ENCODE data around the gene P2RY10.
"Not testable (repeated sequence)": the region's sequence is repeated elsewhere in the genome, so short reads cannot be mapped to it uniquely, and the experiment has no call there.

The P2RY10 gene, protein sequence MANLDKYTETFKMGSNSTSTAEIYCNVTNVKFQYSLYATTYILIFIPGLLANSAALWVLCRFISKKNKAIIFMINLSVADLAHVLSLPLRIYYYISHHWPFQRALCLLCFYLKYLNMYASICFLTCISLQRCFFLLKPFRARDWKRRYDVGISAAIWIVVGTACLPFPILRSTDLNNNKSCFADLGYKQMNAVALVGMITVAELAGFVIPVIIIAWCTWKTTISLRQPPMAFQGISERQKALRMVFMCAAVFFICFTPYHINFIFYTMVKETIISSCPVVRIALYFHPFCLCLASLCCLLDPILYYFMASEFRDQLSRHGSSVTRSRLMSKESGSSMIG

DNA sequence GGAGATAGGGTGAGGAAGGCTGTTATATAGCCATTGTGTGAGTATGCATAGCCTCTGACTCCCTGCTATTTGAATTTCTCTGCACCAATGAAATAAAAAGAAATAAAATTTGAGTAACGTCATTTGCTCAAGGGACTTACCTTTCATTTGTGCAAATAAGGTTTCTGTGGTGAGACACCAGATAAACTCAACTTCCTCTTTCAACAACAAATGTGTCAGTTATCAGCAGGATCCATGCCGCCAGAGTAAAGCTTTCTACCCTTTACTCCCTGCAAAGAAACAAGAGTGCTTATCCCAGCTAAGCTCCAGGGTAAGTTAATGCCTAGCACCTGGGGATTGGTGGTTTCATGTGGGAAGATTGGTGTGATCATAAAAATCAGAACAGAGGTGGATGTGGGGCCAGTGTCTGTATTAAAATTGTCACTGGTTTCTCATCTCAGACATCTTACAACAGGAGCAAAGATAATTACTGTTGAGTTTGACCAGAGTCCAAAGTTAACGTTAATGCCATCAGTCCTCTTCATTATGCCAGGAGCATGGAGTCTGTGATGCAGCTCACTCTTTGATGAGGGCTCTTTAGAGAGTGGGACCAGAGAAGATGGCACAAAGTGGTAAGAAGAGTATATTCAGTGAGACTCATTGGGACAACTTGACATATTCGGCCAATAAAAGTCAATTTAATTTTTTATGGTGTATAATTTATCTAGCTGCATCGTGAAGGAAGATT is at the start of gene P2RY10:
P2RY10 (plus strand) TSS at position 206 of the 727 bp plus-strand sequence. CDS start 15,130 bp downstream, outside the sequence.
- no peak for DNase-seq

DNA sequence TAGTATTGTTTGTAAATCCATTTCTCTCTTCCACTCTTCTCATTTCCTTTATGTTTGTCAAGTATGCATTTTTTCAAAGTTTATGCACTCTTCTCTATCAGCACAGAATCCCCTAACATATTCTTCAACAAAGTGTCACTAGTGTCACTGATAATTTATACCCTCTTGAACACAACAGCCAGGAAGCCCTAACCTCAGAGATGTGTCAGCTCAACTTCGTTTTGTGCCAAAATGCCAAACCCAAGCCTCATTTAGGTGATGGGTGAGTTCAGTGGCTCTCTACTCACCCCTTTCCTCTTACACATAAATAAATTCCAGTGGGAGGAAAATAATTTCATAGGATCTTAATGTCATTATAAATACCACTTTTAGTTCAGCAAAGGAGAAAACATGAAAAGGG is 22.4 kb upstream of the P2RY10 start:
- DNase-seq, result no peak

DNA sequence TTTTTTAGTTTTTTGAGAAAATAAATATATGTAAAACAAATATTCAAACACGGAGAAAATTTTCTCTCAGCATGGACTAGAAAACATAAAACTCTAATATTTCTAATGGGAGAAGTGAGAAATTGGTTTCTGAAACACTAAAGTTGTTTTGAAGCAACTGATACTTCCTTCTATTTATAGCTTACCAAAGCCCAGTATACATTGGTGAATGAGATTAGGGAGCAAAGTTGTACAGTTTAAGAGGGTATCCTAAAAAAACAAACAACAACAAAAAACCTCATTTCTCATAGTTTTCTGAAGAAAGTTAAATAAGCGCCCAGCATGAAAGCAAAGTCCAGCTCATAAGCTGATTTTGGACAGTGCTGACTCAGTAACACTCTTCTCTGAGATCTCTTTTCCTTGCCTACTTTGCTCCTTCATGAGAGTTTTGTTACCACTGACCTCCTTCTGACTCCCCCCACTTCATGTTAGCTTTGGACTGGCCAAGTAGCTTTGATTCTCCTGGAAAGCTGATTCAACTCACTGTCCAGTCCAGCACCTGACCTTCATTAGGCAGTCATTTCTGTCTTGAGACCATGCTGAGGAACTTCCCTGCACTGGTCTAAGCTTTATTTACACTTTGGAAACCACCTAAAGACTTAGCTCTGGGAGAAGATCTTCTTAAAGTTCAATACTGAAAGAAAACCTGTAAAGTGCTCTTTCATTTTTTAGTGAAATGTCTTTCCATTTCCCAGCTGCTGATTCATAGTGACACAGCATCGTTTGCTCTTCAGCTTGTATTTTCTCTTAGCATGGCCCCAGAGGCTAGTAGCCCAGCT is 21.8 kb upstream of the P2RY10 start:
- DNase-seq, result no peak

DNA sequence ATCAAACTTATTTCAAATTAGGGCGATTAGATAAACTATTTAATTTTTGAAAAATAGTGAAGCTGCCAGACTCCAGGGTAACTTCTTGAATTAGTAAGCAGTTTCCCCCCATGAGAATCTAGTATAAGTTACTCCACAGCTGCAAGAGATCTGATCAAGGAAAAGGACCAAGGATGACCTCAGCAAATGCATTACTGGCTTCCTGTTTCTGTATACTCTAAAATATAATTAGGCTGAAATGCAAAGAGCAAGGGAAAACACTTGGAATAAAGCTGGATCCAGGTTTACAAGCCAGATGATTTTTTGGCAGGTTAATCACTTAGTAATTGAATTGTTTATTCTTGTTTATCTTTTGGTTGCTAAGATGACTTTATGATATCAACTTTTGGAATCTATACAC is 13.4 kb upstream of the P2RY10 start:
- DNase-seq, result no peak

DNA sequence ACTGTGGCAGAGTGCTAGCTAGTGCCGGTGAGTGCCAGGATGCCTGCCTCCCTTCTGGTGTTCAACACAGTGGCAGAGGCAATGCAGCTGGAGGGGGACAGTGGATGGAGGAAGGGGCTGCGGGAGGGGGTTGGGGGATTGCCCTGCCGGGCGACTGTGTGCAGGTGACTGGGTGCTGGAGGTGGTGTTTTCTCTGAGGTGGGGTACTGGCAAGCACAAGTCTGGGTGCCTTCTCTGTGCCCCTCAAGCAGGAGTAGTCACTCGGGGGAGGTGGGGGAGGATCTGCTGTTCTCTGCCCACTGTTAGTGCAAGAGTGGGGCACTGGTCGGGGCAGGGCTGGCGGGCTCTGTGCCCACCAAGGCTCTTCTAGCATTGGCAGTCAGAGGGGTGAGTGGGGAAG is 10.3 kb upstream of the P2RY10 start:
- DNase-seq, result no peak

DNA sequence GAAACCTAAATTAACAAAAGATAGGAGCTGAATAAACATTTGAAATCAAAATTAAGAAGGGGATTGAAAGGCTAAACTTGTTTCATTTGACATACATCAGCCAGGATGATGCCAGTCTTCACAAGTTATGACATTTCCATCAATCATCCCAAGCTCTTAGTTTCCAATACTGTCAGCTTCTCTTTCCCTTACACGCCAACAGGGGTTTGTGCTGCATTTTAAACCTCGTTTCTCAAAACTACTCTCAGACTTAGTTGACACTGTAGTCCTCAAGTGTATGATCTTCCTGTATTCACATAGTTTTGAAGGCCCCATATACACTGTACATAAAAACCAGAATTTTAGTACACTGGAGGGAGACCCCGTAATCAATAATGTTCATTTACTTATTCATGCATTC is 840 bp upstream of the P2RY10 start:
- no peak for DNase-seq

DNA sequence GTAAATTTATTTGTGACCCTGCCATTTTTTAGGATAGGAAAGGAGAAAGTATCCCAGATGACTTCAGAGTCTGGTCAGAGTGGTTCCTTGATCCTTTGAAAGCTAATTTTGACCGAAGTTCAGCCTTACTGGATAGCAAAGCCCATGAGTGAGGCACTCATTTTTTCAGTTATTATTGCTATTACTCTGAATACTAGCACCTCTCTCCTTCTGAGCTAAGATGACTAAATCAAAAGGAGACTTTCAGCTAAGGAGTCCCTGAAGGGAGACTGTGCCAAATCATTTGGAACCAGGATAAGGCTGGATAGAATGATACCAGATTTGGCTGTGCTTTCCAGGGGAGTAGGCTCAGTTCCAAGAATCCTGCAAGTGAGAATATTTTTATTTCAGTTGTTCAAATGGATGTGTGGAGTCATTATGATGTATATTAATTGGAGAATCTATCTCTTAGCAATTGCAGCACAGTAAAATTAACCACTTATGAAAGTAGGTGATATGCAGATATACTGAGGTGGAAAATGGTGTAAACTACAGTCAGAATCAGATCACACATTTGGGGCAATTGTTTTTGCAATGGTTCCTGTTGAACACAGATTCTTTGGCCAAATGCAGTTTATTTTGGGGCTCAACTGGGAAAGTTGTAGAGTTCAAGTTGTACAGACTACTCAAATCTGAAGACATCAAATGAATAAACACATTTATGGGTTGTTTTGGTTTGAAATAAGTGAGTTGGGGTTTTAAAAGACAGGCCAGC is 1.2 kb downstream of the P2RY10 start:
- no peak for DNase-seq

DNA sequence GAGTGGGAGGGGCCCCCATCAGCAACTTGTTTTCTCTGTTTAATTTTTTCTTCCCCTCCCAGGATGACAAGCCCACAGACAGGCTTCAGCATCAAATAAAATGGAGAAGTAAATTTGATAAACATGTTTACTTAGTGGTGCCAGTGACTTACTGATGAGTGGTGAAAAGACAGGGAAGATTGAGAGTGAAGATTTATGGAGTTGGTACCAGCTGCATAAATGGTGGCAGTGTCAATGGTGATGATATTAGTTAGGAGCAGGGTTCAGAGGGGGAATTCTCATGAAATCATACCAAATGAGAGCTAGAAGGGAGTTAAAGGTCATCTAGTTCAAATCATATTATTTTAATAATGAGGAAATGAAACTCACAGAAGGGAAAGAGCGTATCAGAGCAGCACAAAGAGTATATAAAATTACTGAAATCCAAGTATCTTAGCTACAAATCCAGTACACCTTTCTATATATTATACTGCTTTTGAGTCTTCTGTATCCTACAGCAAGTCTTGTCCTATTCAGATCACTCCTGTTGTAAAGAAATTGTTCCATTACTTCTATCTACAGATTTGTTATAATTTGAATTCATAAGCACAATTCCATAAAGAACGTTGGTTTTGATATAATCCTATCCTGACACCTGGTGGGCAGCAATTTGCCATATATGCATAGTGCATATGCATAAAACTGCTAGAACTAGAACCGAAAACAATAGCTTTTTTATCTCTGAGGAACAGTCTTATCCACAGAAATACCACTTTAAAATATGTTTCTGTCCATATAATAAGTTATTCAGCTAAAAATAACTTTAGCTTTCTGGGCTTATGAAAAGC is 5.0 kb downstream of the P2RY10 start:
- DNase-seq, result no peak

DNA sequence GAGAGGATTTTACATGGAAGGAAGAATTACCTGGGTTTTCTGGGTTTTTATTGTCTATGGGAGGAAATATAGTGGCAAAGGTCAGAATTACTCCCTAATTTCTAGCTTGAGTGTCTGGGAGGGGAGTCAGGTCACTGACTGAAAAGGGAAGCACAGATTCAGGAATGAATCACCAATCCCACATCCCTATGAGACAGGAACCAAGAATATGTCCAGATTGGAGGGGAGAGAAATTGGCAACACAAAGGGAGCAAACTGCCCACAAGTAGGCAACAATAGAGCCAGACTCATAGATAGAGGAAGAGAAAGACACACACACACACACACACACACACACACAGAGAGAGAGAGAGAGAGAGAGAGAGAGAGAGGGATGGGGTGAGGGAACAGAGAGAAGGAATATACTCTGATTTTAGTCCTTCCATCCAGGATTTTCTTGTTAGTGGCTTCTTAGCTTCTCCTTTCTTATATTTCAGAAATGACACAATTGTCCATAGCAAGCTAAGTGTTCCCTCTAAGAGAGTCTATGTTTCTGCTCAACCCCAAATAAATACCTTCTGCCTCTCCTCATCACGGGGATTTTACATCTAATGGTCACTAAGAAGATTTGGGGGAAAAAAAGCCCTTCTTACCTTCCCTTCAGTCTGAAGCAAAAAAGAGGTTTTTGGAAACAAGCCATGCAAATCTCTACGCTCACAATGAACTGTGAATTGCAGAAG is 12.0 kb downstream of the P2RY10 start:
- DNase-seq, result no peak

DNA sequence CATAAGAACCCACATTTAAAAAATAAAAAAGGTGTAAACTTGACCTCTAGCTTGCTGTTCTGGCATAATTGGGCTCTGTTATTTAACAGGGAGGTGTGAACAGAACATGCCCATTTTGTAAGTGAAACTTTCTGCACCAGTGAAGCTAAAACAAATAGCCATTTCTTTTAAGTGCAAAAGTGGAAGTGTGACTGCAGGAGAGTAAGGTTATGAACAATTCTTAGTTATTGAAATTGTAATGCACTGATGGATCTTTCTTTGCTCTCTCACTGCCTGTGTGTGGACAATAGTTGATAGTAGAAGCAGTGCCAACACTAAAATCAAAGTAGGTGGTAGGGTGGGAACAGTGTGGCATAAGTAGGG is 12.6 kb downstream of the P2RY10 start:
- DNase-seq, result no peak

DNA sequence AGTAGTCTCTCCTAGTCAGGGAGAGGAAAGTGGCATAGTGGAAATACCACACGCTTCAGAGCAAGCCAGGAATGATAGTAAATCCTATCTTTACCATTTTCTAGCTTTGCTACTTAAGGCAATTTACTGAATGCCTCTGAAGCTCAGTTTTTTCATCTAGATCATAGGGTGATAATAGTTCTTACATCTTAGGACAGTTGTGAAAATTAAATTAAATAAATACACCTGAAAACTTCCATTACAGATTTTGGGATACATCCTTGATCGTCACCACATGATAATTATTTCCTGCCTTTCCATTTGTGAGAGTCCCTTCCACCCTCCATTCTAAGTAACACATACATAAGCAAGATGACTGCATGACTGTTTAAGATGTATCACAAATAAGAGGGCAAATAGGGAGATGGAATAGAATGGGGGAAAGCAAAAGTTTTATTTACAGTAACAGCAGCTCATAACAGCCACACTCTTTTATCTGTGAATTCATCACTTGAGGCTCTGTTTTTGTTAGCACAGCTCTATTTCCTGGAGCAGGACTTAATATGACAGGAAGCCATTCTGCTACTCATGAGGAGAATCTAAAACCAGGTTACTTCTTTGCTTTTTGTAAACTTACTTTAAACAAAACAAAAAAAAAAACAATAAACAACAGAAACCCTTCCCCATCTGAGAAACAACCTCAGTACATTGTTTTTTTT is 13.4 kb downstream of the P2RY10 start:
- DNase-seq, result no peak

DNA sequence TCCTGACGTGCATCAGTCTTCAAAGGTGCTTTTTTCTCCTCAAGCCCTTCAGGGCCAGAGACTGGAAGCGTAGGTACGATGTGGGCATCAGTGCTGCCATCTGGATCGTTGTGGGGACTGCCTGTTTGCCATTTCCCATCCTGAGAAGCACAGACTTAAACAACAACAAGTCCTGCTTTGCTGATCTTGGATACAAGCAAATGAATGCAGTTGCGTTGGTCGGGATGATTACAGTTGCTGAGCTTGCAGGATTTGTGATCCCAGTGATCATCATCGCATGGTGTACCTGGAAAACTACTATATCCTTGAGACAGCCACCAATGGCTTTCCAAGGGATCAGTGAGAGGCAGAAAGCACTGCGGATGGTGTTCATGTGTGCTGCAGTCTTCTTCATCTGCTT is 15.7 kb downstream of the P2RY10 start:
- no peak for DNase-seq

DNA sequence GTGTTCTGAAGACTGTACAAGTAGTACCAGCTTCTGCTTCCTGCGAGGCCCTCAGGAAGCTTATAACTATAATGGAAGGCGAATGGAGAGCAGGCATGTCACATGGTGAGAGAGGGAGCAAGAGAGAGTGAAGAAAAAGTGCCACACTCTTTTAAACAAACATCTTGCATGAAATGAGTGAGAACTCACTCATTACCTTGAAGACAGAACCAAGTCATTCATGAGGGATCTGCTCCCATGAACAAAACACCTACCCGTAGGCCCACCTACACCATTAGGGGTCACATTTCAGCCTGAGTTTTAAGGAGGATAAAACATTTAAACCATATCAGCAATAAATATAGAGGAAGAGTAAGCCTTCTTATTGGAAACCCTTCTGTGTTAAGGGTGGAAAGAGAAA is 19.4 kb downstream of the P2RY10 start:
- DNase-seq, result no peak

DNA sequence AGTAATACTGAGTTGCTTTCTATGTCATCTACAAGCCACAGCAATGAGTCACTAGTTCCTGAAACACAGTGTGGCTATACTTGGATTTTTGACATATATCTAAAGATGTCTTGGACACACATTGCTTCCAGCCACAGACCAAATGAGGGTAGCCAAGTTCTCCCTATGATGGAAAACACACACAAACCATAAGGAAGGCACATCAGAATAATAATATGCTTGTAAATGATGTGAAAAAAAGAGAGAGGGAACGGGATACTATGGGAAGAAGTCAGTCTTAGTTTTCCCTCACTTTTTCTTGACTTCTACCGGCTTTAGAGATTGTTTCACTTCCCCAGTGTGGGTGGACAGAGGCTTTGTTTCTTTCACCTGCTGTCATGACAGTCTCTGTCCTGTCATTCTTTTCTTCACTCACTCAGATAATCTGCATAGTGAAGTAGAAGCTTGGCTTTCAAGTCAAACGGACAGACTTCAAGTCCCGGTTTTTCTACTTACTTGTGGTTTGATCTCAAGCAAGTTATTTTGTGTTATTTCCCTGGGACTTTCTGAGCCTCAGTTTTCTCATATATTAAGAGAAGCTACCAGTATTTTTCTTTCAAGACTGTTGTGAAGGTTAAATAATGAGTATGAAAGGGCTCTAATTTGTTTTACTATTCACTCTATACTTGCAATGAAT is 34.7 kb downstream of the P2RY10 start:
- no peak for DNase-seq

DNA sequence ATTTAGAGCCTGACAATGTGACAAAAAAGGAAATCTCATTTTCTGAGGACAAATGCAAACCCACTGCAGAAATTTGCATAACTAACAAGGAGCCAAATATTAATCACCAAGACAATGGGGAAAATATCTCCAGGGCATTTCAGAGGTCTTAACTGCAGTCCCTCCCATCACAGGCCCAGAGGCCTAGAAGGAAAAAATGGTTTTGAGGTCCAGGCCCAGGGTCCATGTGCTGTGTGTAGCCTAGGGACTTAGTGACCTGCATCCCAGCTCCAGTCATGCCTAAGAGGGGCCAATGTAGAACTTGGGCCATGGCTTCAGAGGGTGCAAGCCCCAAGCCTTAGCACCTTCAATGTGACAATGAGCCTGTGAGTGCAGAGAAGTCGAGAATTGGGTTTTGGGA is 44.2 kb downstream of the P2RY10 start:
- no peak for DNase-seq

DNA sequence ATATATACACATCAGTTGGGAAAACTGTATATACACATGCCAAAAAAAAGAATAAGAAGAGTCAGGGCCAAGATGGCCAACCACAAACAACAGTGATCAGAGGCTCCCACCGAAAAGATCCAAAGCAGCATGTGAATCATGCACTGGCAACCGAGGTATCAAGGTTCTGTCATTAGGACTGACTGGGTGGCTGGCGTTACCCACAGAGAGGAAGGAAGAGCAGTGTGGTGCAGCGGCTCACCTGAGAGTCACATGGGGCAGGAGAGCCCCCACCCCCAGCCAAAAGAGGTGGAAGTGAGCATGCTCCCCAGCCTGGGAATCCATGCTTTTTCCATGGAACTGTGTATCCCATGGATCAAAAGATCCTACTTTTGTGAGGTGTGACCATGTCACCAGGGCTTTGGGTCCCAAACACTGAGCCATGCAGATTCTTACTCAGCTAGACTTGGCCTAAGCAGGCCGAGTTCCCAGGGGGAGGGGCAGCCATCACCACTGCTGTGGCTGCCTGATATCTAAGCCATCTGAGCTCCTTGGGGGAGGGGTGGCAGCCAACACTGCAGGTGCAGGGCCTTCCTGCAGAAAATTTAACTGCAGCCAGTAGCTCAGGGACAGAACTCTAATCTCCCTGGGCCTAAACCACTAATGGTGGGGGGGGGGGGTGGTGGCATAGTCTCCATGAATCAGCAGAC is 52.8 kb downstream of the P2RY10 start:
- no peak for DNase-seq

DNA sequence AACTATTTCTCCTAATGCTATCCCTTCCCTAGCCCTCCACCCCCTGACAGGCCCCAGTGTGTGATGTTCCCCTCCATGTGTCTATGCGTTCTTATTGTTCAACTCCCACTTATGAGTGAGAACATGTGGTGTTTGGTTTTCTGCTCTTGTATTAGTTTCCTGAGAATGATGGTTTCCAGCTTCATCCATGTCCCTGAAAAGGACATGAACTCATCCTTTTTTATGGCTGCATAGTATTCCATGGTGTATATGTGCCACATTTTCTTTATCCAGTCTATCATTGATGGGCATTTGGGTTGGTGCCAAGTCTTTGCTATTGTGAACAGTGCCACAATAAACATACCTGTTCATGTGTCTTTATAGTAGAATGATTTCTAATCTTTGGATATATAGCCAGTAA is 62.3 kb downstream of the P2RY10 start:
- not testable (repeated sequence) for DNase-seq
